Ovary (tissue), 3 donors: ENCODE results near the gene SAYSD1.

Source experiments
- CTCF ChIP-seq, 3 donors: fragments of 450-650 bp in 2 of 3; fragments of 200-600 bp in 1 of 3; IDR thresholded peaks; one replicate each; pipeline versions ENCODE4 v1.5.1 to v1.8.0; 2016 to 2022; ENCODE audit warnings: antibody characterized with exemption in 3 of 3, mild to moderate bottlenecking in 1 of 3
- EP300 ChIP-seq: sonication (generic); formaldehyde crosslinking; IDR thresholded peaks from one replicate; pipeline ENCODE4 v1.6.1; 2017; ENCODE audit warnings: antibody characterized with exemption
- donor health status: DM: no; HTN: no; CAD: no.

- TF ChIP-seq CTCF (IDR thresholded peaks at IDR 0.05) (no peak), EP300 (no peak)
Measured at GRCh38 chr6:39058471-39059147, 56.4 kb downstream of the SAYSD1 start.
